Keratinocyte (primary cell): ENCODE data around the gene GTF3C4. TPM values are rescaled to one million over a fixed set of nuclear protein-coding genes. Genes with fewer than 3 reads are reported as not detected.
A peak's percentile ranks its signal among the peaks of the same experiment; 100 is the strongest.

Experiments used
- DNase-seq: peaks from one replicate; pipeline ENCODE4 v3.0.0-alpha.2; 2011; ENCODE audit warnings: low read depth, missing footprints, low spot score
- FAIRE-seq: peaks from 2 replicates; lab custom pipeline; 2011; peaks lifted over from hg19 to GRCh38; lab: Jason Lieb, UNC
- H2AFZ ChIP-seq: 2 replicates; pipeline ENCODE4 v1.6.0; 2012; ENCODE audit warnings: low read length, control low read depth, inconsistent platforms; ENCODE audit not compliant: control insufficient read depth
- H3K27ac ChIP-seq: 2 replicates; pipeline ENCODE4 v1.5.1; 2011; ENCODE audit warnings: low read length; ENCODE audit not compliant: control insufficient read depth, insufficient read depth
- H3K27me3 ChIP-seq: 3 replicates; pipeline ENCODE4 v1.6.0; 2011; ENCODE audit warnings: low read length; ENCODE audit not compliant: control insufficient read depth, insufficient read depth; ENCODE audit errors: extremely low read depth
- H3K36me3 ChIP-seq, 2 experiments: 2 replicates in 1 of 2; 3 replicates in 1 of 2; pipeline ENCODE4 v1.5.1; 2011; ENCODE audit warnings: low read length in 2 of 2, mild to moderate bottlenecking in 1 of 2; ENCODE audit not compliant: control insufficient read depth in 2 of 2, insufficient read depth in 2 of 2; ENCODE audit errors: extremely low read depth in 1 of 2
- H3K4me1 ChIP-seq: 3 replicates; pipeline ENCODE4 v1.5.1; 2011; ENCODE audit warnings: low read length; ENCODE audit not compliant: control insufficient read depth, insufficient read depth; ENCODE audit errors: extremely low read depth
- H3K4me2 ChIP-seq: 3 replicates; pipeline ENCODE4 v1.6.0; 2011; ENCODE audit warnings: low read depth, low read length; ENCODE audit not compliant: control insufficient read depth, insufficient read depth; ENCODE audit errors: extremely low read depth
- H3K4me3 ChIP-seq, 3 experiments: fragments of 200-600 bp in 1 of 3; sonication (generic) in 1 of 3; 2 replicates in 2 of 3; 3 replicates in 1 of 3; pipeline ENCODE4 v1.5.1; 2011 to 2016; ENCODE audit warnings: low read length in 3 of 3, mild to moderate bottlenecking in 3 of 3, control low read depth in 2 of 3, inconsistent platforms in 1 of 3, low read depth in 1 of 3, mixed read lengths in 1 of 3, mixed run types in 1 of 3, moderate library complexity in 1 of 3; ENCODE audit not compliant: control insufficient read depth in 2 of 3, insufficient read depth in 2 of 3; ENCODE audit errors: extremely low read depth in 1 of 3
- H3K79me2 ChIP-seq: 2 replicates; pipeline ENCODE4 v1.6.0; 2012; ENCODE audit warnings: low read length; ENCODE audit not compliant: control insufficient read depth, insufficient read depth
- H3K9ac ChIP-seq: 3 replicates; pipeline ENCODE4 v1.6.0; 2011; ENCODE audit warnings: low read length; ENCODE audit not compliant: control insufficient read depth, insufficient read depth; ENCODE audit errors: extremely low read depth
- H3K9me1 ChIP-seq: 3 replicates; pipeline ENCODE4 v1.6.0; 2011; ENCODE audit warnings: low read length; ENCODE audit not compliant: control insufficient read depth, insufficient read depth; ENCODE audit errors: extremely low read depth
- H3K9me3 ChIP-seq: 2 replicates; pipeline ENCODE4 v1.5.1; 2012; ENCODE audit warnings: low read depth, low read length; ENCODE audit not compliant: control insufficient read depth
- H4K20me1 ChIP-seq: 3 replicates; pipeline ENCODE4 v1.6.0; 2011; ENCODE audit warnings: low read length; ENCODE audit not compliant: control insufficient read depth, insufficient read depth; ENCODE audit errors: extremely low read depth
- CTCF ChIP-seq, 3 experiments: IDR thresholded peaks in 1 of 3; conservative IDR thresholded peaks in 1 of 3; optimal IDR thresholded peaks in 1 of 3; 2 replicates in 2 of 3; 3 replicates in 1 of 3; pipeline versions ENCODE3 to v1.5.1; 2011; ENCODE audit warnings: low read length in 3 of 3, mild to moderate bottlenecking in 3 of 3, moderate library complexity in 2 of 3, control low read depth in 1 of 3, inconsistent platforms in 1 of 3; ENCODE audit not compliant: insufficient read depth in 2 of 3; ENCODE audit errors: extremely low read depth in 1 of 3
- EZH2 ChIP-seq: IDR thresholded peaks from one replicate; pipeline ENCODE4 v1.6.1; 2012; ENCODE audit warnings: inconsistent platforms, mild to moderate bottlenecking, low read length, moderate library complexity
- dilution Hi-C: fragments of 300-500 bp; cut with MboI; formaldehyde crosslinking; loops from one replicate; pipeline ENCODE4 v1.7.0; 2020; ENCODE audit warnings: low sequenced_read_pairs; ENCODE audit not compliant: extremely low pct_ligation_motif_present
- polyA plus RNA-seq, 5 experiments: library from polyadenylated mRNA; depleted of rRNA in 3 of 5; stranded (reverse) in 3 of 5; stranded (forward) in 1 of 5; unstranded in 1 of 5; fragments of >200 nt; gene quantifications; 1 replicate in 1 of 5; 2 replicates in 3 of 5; 3 replicates in 1 of 5; pipeline versions ENCODE4 v1.2.1 to v1.2.3, GENCODE V29; 2011 to 2012; ENCODE audit warnings: missing spikeins in 2 of 5, low read depth in 1 of 5, low replicate concordance in 1 of 5

GTF3C4 gene
- polyA plus RNA-seq, 1 donor (not counting 4 experiments of a cell fraction or from before 2014, with no cell fraction given), result 7.7 TPM

- Histone ChIP-seq H3K27me3 (no peaks in the 10 kb centered on the region), H2AFZ (no peak overlapping the region), H3K36me3 (peaks cover 13 to 27% of the 10 kb centered on the region in 2 experiments), H3K27ac (no peak overlapping the region), H3K9me3 (no peaks in the 10 kb centered on the region), H4K20me1 (no peaks in the 10 kb centered on the region), H3K4me3 (no peak overlapping the region), H3K9ac (no peak overlapping the region), H3K9me1 (no peaks in the 10 kb centered on the region), H3K4me1 (no peaks in the 10 kb centered on the region), H3K4me2 (no peak overlapping the region), H3K79me2 (peaks cover 65% of the 10 kb centered on the region)
- FAIRE-seq (no peak), DNase-seq (no peak)
- dilution Hi-C loops, result no loop called here
- no peak for TF ChIP-seq EZH2
Measured at GRCh38 chr9:132663851-132664250, 6.4 kb upstream of the GTF3C4 start.

- TF ChIP-seq EZH2 (no peak), CTCF (optimal IDR thresholded peaks at IDR 0.05 in 1 of 3, IDR thresholded peaks at IDR 0.05 in 1 of 3, conservative IDR thresholded peaks at IDR 0.05 in 1 of 3; ENCODE audit: extremely low read depth in 1 of 3, insufficient read depth in 2 of 3, low read length in 3 of 3) (no peak)
- H2AFZ ChIP-seq, result peak overlapping the region; percentile 94
- peak overlapping the region; percentile 83 for H3K4me2 ChIP-seq
- H3K79me2 ChIP-seq, result peaks cover 90% of the 10 kb centered on the region
- H3K9ac ChIP-seq, result peak overlapping the region; percentile 99
- H3K4me3 ChIP-seq, result peak overlapping the region; percentile 92 to 98 (median 97)
- H3K27me3 ChIP-seq, result no peaks in the 10 kb centered on the region
- DNase-seq (no peak), FAIRE-seq (no peak)
- peaks cover 26% of the 10 kb centered on the region for H3K4me1 ChIP-seq
- peaks cover 9% of the 10 kb centered on the region for H4K20me1 ChIP-seq
- H3K9me3 ChIP-seq, result no peaks in the 10 kb centered on the region
- dilution Hi-C loops, result no loop called here
- H3K36me3 ChIP-seq, result peaks cover 0 to 4% of the 10 kb centered on the region in 2 experiments
- H3K9me1 ChIP-seq, result peaks cover 3% of the 10 kb centered on the region
- peak overlapping the region; percentile 98 for H3K27ac ChIP-seq
Measured at GRCh38 chr9:132669319-132669697, 956 bp upstream of the GTF3C4 start.
